GM19099 (cell line): ENCODE results near the gene TJP2.
A peak's percentile ranks its signal among the peaks of the same experiment; 100 is the strongest.

Experiments
- POLR2A ChIP-seq: IDR thresholded peaks from 3 replicates; pipeline ENCODE4 v1.6.1; 2011; ENCODE audit warnings: low read depth; ENCODE audit not compliant: insufficient read length; ENCODE audit errors: extremely low read depth

TJP2 gene

DNA sequence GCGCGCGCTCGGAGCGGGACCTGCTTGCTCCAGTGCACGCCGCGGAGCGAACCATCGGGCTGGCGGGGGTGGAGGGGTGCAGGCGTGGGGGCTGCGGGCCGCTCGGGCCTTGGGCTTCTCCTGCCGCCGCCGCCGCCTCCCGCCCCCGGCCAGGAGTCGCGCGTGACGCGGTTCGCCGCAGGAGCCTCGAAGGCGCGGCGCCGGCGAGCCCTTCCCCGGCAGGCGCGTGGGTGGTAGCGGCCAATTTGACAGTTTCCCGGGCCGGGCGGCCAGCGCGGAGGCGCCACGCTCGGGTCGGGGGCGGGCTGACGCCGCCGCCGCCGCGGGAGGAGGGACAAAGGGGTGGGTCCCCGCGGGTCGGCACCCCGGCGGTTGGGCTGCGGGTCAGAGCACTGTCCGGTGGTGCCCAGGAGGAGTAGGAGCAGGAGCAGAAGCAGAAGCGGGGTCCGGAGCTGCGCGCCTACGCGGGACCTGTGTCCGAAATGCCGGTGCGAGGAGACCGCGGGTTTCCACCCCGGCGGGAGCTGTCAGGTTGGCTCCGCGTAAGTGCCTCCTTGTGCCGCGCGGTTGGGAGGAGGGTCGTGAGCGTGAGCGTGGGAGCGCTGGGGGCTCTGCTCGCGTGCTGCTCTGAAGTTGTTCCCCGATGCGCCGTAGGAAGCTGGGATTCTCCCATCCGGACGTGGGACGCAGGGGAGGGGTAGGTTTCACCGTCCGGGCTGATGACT is at the start of gene TJP2:
Gene TJP2, plus strand, starts transcription at position 387 of the 725 bp plus-strand sequence. Its CDS starts 96 bp downstream, at position 483.
- peak; percentile 61 for TF ChIP-seq POLR2A

GRCh38 chr9:69130456-69131441 is 43.3 kb upstream of the TJP2 start:
- TF ChIP-seq POLR2A, result no peak

DNA sequence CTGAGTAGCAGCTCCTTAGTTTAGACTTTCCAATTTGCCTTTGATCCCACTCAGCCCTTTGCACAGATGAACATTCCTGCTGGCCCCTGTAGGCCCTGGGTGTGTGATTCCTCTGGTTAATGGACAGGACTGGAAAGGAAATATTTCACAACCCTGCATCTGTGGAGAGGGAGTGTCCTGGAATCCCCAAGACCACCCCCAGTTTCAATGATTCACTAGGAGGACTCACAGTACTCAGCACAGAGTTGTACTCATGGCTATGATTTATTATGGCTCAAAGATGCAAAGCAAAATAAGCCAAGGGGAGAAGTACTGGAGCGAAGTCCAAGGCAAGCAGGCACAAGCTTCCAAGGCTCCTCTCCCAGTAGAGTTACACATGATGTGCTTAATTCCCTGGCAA is 42.4 kb upstream of the TJP2 start:
- no peak for TF ChIP-seq POLR2A

- no peak for TF ChIP-seq POLR2A
These were observed 41.7 kb upstream of the TJP2 start for GRCh38 chr9:69132361-69132760.

DNA sequence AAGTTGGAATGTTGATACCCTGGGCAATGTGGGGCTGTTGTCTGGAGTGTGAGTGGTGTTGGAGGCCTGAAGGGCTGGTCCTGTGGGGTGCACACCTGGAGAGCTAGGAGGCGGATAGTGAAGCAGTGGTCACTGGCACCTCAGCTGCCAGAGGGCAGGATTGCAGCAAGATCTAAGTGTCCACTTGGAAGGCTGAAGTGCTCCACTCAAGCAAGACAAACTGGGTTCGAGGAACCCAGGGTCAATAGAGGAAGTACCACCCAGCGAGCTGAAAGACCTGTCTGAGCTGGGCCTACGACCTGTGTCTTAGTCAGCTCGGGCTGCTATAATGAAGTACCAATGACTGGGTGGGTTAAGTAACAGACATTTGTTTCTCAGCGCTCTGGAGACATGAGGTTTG is 39.7 kb upstream of the TJP2 start:
- no peak for TF ChIP-seq POLR2A

- TF ChIP-seq POLR2A, result no peak
These were observed 37.9 kb upstream of the TJP2 start for GRCh38 chr9:69136185-69136584.

GRCh38 chr9:69136779-69137178 is 37.3 kb upstream of the TJP2 start:
- TF ChIP-seq POLR2A, result no peak

DNA sequence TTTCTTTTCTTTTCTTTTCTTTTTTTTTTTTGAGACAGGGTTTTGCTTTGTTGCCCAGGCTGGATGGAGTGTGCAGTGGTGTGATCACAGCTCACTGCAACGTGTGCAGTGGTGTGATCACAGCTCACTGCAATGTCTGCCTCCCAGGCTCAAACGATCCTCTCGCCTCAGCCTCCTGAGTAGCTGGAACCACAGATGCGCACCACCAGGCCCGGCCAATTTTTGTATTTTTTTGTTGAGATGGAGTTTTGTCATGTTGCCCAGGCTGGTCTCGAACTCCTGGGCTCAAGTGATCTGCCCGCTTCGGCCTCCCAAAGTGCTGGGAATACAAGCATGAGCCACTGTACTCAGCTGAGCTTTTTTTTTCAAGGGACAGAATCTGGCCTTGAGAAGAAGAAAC is 36.8 kb upstream of the TJP2 start:
- TF ChIP-seq POLR2A, result no peak

DNA sequence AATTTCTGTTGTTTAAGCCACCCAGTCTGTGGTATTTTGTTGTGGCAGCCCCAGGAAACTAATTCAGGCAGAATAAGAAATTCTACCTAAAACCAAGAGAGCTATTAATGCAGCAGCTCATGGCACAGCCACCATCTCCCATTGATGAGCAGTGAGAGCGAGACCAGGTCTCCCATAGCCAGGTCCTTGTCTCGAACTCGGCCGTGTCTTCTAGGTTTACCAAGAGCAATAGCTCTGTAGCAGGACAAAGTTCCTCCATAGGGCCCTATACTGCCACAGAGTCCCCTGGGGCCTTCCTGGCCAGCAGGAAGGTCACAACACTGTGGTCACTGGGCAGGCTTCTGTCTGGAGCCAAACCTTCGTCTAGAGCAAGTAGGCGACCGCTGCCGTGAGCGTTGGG is 34.5 kb upstream of the TJP2 start:
- TF ChIP-seq POLR2A, result no peak

- TF ChIP-seq POLR2A, result no peak
These were observed 33.8 kb upstream of the TJP2 start for GRCh38 chr9:69140123-69140735.

DNA sequence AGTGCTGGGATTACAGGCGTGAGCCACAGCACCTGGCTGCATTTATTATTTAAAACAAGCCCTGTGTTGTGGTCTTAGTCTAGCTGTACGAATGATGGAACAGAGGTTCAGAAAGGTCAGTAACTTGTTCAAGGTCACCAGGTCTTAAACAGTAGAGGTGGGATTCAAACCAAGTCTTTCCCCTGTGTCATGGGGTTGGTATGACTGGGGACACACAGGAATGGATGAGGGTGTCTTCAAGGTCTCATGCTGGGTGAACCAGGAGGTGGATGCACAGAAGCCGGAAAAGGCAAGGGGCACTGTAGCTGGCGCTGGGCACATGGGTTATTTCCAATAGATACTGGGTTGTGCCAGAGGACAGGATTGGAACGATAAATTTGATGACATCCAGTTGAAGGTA is 32.2 kb upstream of the TJP2 start:
- TF ChIP-seq POLR2A, result no peak

- TF ChIP-seq POLR2A, result no peak
These were observed 30.8 kb upstream of the TJP2 start for GRCh38 chr9:69143291-69143690.

DNA sequence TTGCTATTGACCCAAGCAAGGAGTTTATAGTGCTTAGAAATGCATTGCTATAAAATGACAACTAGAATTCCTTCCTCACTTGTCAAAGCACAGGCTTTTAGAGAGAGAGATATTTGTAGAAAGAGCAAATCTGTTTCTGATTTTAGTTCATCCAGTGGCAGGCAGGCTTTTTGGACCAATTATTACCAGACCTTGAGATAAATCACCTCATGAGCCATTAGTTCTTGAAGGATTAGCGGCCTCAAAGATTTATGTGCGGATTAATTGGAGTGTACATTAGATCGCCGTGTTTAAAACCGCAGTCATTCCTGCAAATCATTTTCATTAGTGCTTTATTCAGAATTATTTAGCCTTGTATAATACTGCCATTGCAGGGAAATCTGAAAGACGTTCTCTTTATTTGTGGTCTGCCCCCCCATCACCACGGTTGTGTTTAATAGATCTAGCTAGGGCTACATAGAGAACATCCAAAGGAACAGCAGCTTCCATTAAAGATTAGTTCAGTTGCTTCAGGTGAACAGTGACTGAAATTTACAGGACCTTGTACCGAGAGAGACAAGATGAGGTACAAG is 28.8 kb upstream of the TJP2 start:
- no peak for TF ChIP-seq POLR2A

DNA sequence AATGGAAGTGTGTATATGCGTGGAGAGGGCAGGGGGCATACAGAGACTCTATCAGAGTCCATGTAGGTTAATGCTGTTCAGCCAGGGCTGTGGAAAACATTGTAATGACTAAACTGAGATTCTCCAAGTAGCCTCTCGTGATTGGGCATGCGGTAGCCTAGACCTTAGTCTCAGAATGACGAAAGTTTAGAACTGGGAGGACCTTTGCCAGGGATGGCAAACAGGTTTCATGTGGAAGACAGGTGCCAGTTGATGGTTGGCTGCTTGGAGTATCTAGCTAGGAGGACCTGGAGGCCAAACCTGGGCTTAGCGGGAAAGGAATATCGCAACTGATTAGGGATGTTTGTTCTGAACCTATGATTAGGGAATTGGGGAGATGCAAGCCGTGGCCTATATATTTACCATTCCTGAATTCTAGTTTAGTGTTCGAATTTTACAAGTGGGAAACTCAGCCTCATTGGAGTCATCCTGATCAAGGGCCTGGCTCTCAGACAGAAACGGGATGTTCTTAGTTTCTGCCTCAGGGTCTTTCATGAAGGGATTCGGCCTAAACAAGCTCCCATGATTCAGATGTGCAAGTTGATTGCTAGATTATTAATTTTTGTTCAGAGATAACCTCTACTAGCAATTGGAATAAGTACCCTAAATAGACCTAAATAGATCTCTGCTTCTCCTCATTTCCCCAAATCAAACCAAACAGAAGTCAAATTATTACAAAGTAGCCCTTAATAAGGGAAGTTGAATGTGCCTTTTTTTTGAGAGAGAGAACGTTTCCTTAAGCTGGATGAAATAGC is 26.8 kb upstream of the TJP2 start:
- no peak for TF ChIP-seq POLR2A

DNA sequence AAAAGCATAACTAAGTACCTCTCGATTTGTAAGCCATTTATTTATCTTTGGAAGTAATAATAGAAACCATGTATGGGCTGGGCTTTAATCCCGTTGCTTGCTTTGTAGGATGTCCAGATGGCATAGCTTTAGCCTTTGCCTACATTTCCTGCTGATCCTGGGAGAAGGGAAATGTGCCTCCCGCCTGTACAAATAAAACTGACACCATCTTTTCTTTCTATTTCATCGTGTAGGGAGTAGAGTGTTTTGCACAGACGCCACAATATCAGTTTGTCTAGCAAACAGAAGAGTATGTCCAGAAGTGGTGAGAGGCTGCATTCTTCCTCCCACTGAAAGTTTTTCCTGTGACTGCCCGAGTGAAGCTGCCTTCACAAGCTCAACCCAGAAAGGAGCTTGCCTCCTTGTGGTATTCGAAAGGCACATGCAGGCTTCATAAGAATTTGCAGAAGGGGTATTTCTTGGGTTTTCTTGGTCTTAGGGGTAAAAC is 24.7 kb upstream of the TJP2 start:
- no peak for TF ChIP-seq POLR2A

GRCh38 chr9:69151506-69151905 is 22.6 kb upstream of the TJP2 start:
- no peak for TF ChIP-seq POLR2A
